ENCODE measurements around the gene TYSND1. TPM values are rescaled to one million over a fixed set of nuclear protein-coding genes. Genes with fewer than 3 reads are reported as not detected.

Gene TYSND1
- total and polyA plus RNA-seq, 2 of the 13 experiments (the other 11 are each of a cell fraction or from before 2014, with no cell fraction given): 3.3 to 8.9 TPM

GRCh38 chr10:70186571-70186970 is 40.1 kb upstream of the TYSND1 start (continued):
- TF ChIP-seq ZBTB46 (CRISPR knock-in tag; IDR thresholded peaks at IDR 0.05; ENCODE audit: borderline replicate concordance): no peak

- ChIA-PET CTCF (ENCODE audit: low intra/inter-chr PET ratio, low total read pairs) (no interaction called here), POLR2A (no interaction called here)
- Histone ChIP-seq H3K9me3 (ENCODE audit: low read length) (no peaks in the 10 kb centered on the region), H3K4me1 (ENCODE audit: insufficient read depth, low read length) (peaks cover 8% of the 10 kb centered on the region; the same call in 1 of the 2 replicates), H4K20me1 (ENCODE audit: insufficient read depth, low read length) (no peaks in the 10 kb centered on the region), H3K4me3 (replicated peaks in 1 of 3; ENCODE audit: insufficient read depth in 1 of 3, low read depth in 2 of 3, low read length in 3 of 3) (no peak overlapping the region), H3K79me2 (ENCODE audit: insufficient read depth, low read length) (no peaks in the 10 kb centered on the region), H3K9ac (ENCODE audit: insufficient read depth, low read depth, low read length) (no peak overlapping the region), H3K27ac (ENCODE audit: extremely low read length, insufficient read depth, low read length) (no peak overlapping the region), H2AFZ (ENCODE audit: low read length) (no peak overlapping the region), H3K4me2 (ENCODE audit: low read depth, low read length) (no peak overlapping the region), H3K36me3 (replicated peaks in 1 of 2; ENCODE audit: control insufficient read depth in 1 of 2, insufficient read depth in 2 of 2, low read length in 2 of 2) (no peaks in the 10 kb centered on the region), H3K27me3 (ENCODE audit: control insufficient read depth in 1 of 2, insufficient read depth in 2 of 2, low read length in 2 of 2) (no peaks in the 10 kb centered on the region; a peak in 1 of 5 replicates)
- DNase-seq (ENCODE audit: low spot score) (no peak), ATAC-seq (no peak), FAIRE-seq (no peak)
- intact Hi-C loops (cut with micrococcal nuclease; ENCODE audit: unreplicated experiment): no loop called here
- WGBS (ENCODE audit: low lambda C conversion rate): 46% methylated on average over 5 of the region's 5 CpGs
- in situ Hi-C loops (cut with HindIII; ENCODE audit: extremely low pct_ligation_motif_present, low pct_unique_long_range_greater_than_20kb): no loop called here
- BruUV-seq (replicated peaks): no TSS peak
- no peak for TF ChIP-seq SRSF4 (IDR thresholded peaks at IDR 0.05; ENCODE audit: low read depth, low read length, poor library complexity, severe bottlenecking)
- no peak for TF ChIP-seq ZZZ3 (CRISPR knock-in tag; IDR thresholded peaks at IDR 0.05; ENCODE audit: borderline replicate concordance)
- TF ChIP-seq BORCS8-MEF2B (CRISPR knock-in tag; IDR thresholded peaks at IDR 0.05): no peak
- TF ChIP-seq, protein P1, sequence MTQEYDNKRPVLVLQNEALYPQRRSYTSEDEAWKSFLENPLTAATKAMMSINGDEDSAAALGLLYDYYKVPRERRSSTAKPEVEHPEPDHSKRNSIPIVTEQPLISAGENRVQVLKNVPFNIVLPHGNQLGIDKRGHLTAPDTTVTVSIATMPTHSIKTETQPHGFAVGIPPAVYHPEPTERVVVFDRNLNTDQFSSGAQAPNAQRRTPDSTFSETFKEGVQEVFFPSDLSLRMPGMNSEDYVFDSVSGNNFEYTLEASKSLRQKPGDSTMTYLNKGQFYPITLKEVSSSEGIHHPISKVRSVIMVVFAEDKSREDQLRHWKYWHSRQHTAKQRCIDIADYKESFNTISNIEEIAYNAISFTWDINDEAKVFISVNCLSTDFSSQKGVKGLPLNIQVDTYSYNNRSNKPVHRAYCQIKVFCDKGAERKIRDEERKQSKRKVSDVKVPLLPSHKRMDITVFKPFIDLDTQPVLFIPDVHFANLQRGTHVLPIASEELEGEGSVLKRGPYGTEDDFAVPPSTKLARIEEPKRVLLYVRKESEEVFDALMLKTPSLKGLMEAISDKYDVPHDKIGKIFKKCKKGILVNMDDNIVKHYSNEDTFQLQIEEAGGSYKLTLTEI (CRISPR knock-in tag; conservative IDR thresholded peaks at IDR 0.05): no peak
- TF ChIP-seq ADNP (CRISPR knock-in tag; IDR thresholded peaks at IDR 0.05): no peak
- TF ChIP-seq ELF1 (CRISPR knock-in tag; IDR thresholded peaks at IDR 0.05): no peak
- no peak for TF ChIP-seq ZNF253 (CRISPR knock-in tag; IDR thresholded peaks at IDR 0.05; ENCODE audit: borderline replicate concordance)
- no peak for TF ChIP-seq NAIF1 (CRISPR knock-in tag; IDR thresholded peaks at IDR 0.05; ENCODE audit: borderline replicate concordance)
- no peak for TF ChIP-seq NFRKB (IDR thresholded peaks at IDR 0.05)
- TF ChIP-seq, protein P2, sequence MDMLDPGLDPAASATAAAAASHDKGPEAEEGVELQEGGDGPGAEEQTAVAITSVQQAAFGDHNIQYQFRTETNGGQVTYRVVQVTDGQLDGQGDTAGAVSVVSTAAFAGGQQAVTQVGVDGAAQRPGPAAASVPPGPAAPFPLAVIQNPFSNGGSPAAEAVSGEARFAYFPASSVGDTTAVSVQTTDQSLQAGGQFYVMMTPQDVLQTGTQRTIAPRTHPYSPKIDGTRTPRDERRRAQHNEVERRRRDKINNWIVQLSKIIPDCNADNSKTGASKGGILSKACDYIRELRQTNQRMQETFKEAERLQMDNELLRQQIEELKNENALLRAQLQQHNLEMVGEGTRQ (IDR thresholded peaks at IDR 0.05; ENCODE audit: low read depth, low read length): no peak
- TF ChIP-seq, protein P2 (CRISPR knock-in tag; IDR thresholded peaks at IDR 0.05; ENCODE audit: borderline replicate concordance): no peak
- no peak for TF ChIP-seq ZNF143 (CRISPR knock-in tag; IDR thresholded peaks at IDR 0.05)
- no peak for TF ChIP-seq PAF1 (CRISPR knock-in tag; IDR thresholded peaks at IDR 0.05)
- no peak for TF ChIP-seq ZKSCAN8 (CRISPR knock-in tag; IDR thresholded peaks at IDR 0.05; ENCODE audit: borderline replicate concordance)
Observed at GRCh38 chr10:70186090-70186489, 39.6 kb upstream of the TYSND1 start.

Data from HepG2 (cell line).